ENCODE results near the gene KLHL11.

The KLHL11 gene

GRCh38 chr17:41806685-41807445 lies 58.4 kb downstream of the KLHL11 start:
- DNase-seq = no peak
